SW 1271 (cell line): ENCODE results near the gene ZNF593OS.

Experiments used
- DNase-seq, 2 experiments: peaks; one replicate each; lab custom pipeline; 2025; lab: John Stamatoyannopoulos, UW

The ZNF593OS gene

DNA sequence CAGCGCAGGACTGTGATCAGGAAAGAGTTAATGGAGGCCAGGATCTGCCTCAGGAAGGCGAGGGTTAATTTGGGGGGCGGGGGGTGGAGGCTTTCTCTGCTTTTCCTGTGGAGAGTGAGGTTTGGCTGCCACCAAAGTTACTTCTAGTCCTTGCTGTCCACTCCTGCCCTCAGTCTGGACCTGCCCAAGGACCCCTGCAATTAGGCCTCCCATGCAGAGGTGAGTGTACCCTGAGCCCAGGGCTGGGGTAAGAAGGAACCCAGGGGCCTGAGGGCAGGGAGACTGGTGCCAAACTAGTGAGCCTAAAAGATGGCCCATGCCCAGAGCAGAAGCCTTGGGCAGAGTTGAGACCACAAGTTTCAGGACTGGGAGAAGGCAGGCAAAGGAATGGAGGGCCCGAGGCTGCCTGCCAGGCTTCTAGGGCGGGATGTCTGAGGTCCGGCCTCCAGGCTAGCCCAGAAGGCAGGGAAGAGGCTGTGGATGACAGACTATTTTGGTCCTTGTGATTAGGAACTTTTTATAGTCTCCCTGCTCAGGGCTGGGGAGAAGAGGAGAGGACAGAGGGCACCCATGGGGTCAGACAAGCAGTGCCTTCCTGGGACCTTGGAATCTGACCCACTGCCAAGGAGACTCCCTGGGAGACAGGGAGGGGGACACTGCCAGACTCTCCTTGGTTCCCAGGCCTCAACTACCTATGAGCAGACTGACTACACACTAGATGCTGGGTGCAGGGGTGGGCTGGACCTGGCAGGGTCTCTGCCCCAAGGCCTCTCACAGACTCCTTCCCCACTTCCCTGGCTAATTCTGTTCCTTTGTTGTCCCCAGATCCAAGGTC lies 12.5 kb downstream of the ZNF593OS start, which contains the start of gene FAM110D:
Gene FAM110D (plus strand): TSS at position 172 of the 835 bp plus-strand sequence. CDS start 2,213 bp downstream, outside the sequence.
- no peak for DNase-seq

DNA sequence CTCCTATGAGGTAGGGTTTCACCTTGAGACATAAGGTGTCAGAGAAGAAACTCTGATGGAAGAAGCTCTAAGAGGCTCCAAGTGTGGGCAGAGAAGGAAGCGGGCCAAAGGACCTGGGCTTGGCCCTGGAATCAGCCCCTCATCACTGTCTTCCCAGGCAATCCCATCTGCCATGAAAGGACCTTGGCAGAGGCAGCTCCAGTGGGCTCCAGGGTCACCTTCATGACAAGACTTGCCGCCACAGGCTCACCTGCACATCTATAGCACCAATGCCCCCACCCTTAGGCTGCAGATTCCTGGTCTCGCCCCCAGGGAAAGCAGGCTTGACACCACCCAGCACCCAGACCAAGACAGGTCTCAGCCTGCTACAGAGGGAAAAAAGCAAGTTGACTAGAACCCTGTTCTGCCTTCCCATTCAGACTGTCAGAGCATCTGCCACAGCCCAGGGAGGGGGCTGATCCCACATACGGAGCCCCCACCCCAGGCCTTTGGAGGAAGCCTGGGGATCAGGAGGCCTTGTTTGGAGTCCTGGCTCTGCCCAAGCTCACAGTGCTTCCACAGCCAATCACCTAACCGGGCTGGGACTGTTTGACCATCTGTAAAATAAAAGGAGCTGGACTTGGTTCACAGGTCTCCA lies 13.2 kb downstream of the ZNF593OS start:
- no peak for DNase-seq

DNA sequence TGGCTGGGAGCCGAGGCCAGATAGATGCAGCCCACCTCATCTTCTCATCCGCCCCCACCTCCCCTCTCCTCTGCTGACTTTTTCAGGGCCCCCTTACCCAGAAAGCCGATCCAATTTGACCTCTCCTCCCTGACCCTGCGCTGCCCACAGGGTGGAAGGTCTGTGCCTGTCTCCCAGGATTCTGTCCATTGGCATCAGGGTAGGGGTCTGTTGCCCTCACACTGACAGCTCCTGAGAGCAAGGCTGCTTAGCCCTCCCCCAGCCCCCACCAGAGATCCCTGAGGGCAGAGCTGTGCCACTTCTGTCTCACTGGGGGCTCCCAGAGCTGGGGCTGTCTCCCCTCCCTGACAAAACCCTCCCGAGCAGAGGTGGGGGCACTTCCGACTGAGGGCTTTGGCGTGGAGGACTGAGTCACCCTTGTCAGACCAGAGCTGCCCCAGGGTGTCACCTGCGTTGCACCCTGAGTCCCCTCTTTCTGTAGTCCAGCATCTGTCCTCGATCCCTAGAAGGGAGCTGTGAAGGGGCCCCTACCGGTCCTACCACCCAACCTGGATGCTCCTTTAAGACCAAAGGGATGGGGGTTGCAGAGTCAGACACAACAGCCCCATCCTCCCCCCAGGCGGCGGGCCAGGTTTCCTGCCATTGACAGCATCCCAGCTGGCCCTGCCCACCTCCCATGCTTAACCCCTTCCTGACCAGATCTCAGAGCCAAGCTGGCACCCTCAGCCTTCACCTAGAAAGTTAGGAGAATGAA lies 15.2 kb downstream of the ZNF593OS start:
- no peak for DNase-seq

- no peak for DNase-seq
Measured at GRCh38 chr1:26155370-26156284, 16.0 kb downstream of the ZNF593OS start.

GRCh38 chr1:26154750-26155149 lies 16.9 kb downstream of the ZNF593OS start:
- DNase-seq, result no peak

- no peak for DNase-seq
Measured at GRCh38 chr1:26153966-26154532, 17.6 kb downstream of the ZNF593OS start.

GRCh38 chr1:26148887-26149286 lies 22.7 kb downstream of the ZNF593OS start:
- DNase-seq, result no peak

- no peak for DNase-seq
Measured at GRCh38 chr1:26145960-26146294, 25.7 kb downstream of the ZNF593OS start.

DNA sequence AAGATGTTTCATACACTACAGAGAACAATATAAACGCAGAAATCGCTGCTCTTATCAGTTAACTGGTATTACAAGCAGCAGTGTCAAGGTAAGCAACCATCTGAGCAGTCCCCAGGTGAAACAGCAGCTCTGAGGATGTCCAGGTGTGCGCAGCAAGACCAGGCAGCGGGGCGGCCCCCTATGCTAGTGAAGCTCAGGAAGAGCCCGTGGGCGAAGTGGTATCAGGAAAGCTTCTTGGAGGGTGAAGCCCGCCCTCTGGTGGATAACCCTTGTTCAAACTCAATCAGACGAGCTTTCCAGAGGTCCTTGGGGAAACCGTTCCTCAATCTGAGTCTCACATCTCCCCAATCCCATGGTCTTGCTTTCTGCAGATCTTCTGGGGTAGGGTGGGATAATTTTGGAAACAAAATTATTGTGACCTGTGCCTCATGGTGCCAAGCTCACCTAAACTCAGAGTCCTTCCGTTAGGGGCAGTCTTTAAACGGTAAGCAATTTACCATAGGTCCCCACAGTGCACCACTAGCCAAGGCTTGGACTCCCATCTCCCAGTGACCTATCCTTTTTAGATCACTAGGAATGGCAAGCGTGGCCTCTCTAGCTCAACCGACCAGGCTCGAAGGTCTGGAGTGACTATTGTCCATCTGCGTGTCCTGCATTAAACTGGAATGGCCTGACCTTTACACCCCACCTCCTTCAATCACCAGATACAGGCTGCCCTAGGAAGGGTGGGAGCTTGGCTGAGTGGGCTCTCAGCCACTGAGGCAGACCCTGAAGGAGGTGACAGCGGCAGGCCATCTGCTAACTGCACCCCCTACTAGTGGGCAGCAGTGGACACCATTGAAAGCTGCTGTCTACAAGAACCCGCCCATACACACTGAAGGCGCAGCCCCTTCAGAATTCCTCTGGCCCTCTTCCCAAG lies 26.3 kb downstream of the ZNF593OS start:
- DNase-seq, result peak; percentile 33 to 63

DNA sequence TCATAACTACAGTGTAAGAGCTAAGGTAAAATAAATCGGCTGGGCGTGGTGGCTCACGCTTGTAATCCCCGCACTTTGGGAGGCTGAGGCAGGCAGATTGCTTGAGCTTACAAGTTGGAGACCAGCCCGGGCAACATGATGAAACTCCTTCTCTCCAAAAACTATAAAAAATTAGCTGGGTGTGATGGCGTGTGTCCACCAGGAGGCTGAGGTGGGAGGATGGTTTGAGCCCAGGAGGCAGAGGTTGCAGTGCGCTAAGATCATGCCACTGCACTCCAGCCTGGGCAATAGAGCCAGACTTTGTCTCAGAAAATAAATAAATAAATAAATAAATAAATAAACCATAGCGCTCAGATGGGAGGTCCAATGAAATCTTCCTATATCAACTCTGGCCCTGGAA lies 29.5 kb downstream of the ZNF593OS start:
- no peak for DNase-seq

DNA sequence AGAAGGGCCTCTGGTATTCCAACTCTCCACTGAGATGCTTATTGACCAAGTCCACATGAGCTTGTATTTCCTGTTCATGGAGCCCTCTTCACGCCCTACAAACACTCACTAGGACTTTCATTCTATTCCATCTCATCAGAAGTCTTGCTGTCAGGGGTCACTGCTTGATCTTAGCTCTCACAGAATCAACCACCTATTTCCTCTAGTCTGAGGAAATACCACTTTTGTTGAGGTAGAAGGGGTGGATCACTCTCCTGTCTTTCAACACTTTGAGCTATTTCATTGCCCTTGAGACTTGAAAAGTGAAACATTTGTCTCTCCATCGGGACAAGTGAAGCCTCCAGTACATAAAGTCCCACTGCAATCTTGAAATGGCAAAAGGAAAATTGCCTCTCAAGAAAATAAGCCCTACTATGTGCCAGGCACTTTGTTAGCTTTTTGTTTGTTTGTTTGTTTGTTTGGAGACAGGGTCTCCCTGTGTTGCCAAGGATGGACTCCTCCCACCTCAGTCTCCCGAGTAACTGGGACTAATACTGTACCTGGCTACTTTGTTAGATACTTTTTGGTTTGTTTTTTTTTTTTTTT lies 32.6 kb downstream of the ZNF593OS start:
- no peak for DNase-seq

- no peak for DNase-seq
Measured at GRCh38 chr1:26134466-26134865, 37.2 kb downstream of the ZNF593OS start.

GRCh38 chr1:26132834-26133167 lies 38.8 kb downstream of the ZNF593OS start:
- DNase-seq, result no peak

GRCh38 chr1:26132128-26132833 lies 39.4 kb downstream of the ZNF593OS start:
- DNase-seq, result peak in 1 of 2 experiments; percentile 3

- no peak for DNase-seq
Measured at GRCh38 chr1:26130695-26131094, 40.9 kb downstream of the ZNF593OS start.

- no peak for DNase-seq
Measured at GRCh38 chr1:26129778-26130177, 41.9 kb downstream of the ZNF593OS start.

DNA sequence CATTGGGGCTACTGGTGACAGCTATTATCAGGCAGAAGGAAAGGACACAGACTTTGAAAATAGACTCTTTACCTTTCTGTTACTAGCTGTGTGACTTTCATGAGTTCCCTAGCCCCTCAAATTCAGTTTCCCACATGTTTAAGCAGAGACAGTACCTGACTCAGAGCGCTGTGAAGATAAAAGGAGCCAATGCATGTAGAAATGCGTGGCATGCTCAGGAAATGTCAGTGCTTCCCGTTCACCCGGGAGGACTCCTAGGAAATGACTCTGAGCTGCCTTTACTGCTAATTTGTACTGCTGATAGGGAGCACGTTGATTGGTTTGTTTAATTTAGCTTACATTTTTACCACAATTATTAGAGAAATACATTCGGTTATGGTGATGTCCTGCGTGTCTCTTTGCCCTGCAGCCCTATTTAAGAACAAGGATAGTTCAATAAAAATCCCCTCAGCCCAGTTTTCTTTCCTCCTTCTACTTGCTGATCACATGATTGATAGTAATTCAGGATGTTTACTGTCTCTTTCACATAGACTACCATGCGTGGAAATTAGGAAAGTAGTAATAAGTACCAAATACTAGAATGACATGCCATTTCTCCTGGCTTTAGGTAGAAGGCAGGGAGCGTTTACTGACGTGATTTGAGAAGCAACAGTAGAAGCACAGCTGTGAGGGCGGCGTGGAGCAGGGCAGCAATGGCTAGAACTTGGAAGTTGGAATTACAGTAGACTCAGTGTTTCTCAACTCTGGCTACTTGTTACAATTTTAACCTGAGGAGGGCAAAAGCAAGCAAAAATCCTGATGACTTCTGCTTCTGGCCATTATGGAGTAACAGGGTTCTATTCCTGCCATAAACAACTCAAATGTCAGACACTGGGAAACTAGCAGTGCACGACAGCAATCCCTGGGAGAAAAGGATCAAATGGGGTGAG lies 44.1 kb downstream of the ZNF593OS start:
- no peak for DNase-seq
